Loucy (cell line): ENCODE measurements around the gene RBMS3.
"Not testable (repeated sequence)": the region's sequence is repeated elsewhere in the genome, so short reads cannot be mapped to it uniquely, and the experiment has no call there.

Experiments used
- H2AFZ ChIP-seq: fragments of 200-600 bp; sonication (generic); 2 replicates; pipeline ENCODE4 v1.6.0; 2016; ENCODE audit warnings: antibody characterized with exemption, mild to moderate bottlenecking, low read length, moderate library complexity
- H3F3A ChIP-seq: fragments of 200-600 bp; 2 replicates; pipeline ENCODE4 v1.6.0; 2016; ENCODE audit warnings: antibody characterized with exemption, low read depth, mild to moderate bottlenecking
- H3K27me3 ChIP-seq: fragments of 200-600 bp; sonication (generic); 2 replicates; pipeline ENCODE4 v1.6.1; 2014; ENCODE audit warnings: low read length, mild to moderate bottlenecking; ENCODE audit not compliant: insufficient read depth, poor library complexity, severe bottlenecking
- H3K36me3 ChIP-seq: fragments of 200-600 bp; sonication (generic); 2 replicates; pipeline ENCODE4 v1.6.1; 2016; ENCODE audit warnings: low read length; ENCODE audit not compliant: insufficient read depth
- H3K4me1 ChIP-seq: fragments of 200-600 bp; sonication (generic); 2 replicates; pipeline ENCODE4 v1.5.1; 2014; ENCODE audit warnings: low read length, mild to moderate bottlenecking; ENCODE audit not compliant: insufficient read depth, poor library complexity, severe bottlenecking
- H3K4me2 ChIP-seq: fragments of 200-600 bp; sonication (generic); 2 replicates; pipeline ENCODE4 v1.6.0; 2014; ENCODE audit warnings: antibody characterized with exemption, low read length, low read depth, mild to moderate bottlenecking; ENCODE audit not compliant: poor library complexity, severe bottlenecking
- H3K4me3 ChIP-seq: fragments of 200-600 bp; sonication (generic); 2 replicates; pipeline ENCODE4 v1.5.1; 2014; ENCODE audit warnings: low read length, mild to moderate bottlenecking, mixed read lengths; ENCODE audit not compliant: poor library complexity, severe bottlenecking
- H3K79me2 ChIP-seq: fragments of 200-600 bp; sonication (generic); 2 replicates; pipeline ENCODE4 v1.6.1; 2014; ENCODE audit warnings: low read length; ENCODE audit not compliant: insufficient read depth
- H3K9ac ChIP-seq: fragments of 200-600 bp; sonication (generic); 2 replicates; pipeline ENCODE4 v1.6.0; 2014; ENCODE audit warnings: mild to moderate bottlenecking, low read depth, low read length, moderate library complexity; ENCODE audit not compliant: poor library complexity, severe bottlenecking
- H3K9me2 ChIP-seq: fragments of 200-600 bp; sonication (generic); replicated peaks from 2 replicates; pipeline ENCODE4 v1.6.1; 2016; ENCODE audit warnings: low read depth, low read length, mixed read lengths
- H3K9me3 ChIP-seq: fragments of 200-600 bp; sonication (generic); 2 replicates; pipeline ENCODE4 v1.6.1; 2014; ENCODE audit warnings: mild to moderate bottlenecking, antibody characterized with exemption, low read length, low read depth; ENCODE audit not compliant: insufficient read depth
- H4K20me1 ChIP-seq: fragments of 200-600 bp; sonication (generic); 2 replicates; pipeline ENCODE4 v1.6.0; 2014; ENCODE audit warnings: antibody characterized with exemption, low read length, mild to moderate bottlenecking; ENCODE audit not compliant: insufficient read depth, poor library complexity, severe bottlenecking
- EZH2phosphoT487 ChIP-seq: fragments of 200-600 bp; IDR thresholded peaks from 2 replicates; pipeline ENCODE4 v1.6.1; 2018; ENCODE audit warnings: antibody characterized with exemption, mild to moderate bottlenecking, moderate library complexity, borderline replicate concordance
- TF ChIP-seq, protein P1 (sequence below): fragments of 200-600 bp; sonication (generic); conservative IDR thresholded peaks from 2 replicates; pipeline ENCODE4 v1.5.1; 2014; ENCODE audit warnings: mild to moderate bottlenecking, antibody characterized with exemption, low read length

RBMS3 gene

DNA sequence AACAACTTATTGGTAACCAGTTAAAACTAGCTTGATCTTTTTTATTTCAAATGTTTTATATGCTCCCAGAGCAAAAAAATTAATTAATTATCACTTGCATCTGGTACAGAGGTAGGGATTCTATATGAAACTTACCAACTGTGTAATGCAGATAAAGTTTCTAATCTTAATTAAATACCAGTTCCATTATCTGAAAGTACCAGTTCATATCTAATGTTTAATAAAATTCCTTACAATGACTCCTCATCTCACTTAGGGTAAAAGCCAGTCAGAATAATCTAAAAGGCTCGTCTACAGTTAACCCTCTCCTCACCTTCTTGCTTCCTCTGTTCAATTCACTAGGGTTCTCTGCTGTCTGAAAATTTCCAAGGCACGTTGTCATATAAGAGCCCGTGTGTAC, 384.8 kb downstream of the RBMS3 start:
- H3K4me2 ChIP-seq = no peak overlapping the region
- no peaks in the 10 kb centered on the region for H3K4me1 ChIP-seq
- H4K20me1 ChIP-seq = no peaks in the 10 kb centered on the region
- no peaks in the 10 kb centered on the region for H3K27me3 ChIP-seq
- H3F3A ChIP-seq = no peaks in the 10 kb centered on the region
- H3K9ac ChIP-seq = no peak overlapping the region
- H3K79me2 ChIP-seq = no peaks in the 10 kb centered on the region
- TF ChIP-seq, protein P1, sequence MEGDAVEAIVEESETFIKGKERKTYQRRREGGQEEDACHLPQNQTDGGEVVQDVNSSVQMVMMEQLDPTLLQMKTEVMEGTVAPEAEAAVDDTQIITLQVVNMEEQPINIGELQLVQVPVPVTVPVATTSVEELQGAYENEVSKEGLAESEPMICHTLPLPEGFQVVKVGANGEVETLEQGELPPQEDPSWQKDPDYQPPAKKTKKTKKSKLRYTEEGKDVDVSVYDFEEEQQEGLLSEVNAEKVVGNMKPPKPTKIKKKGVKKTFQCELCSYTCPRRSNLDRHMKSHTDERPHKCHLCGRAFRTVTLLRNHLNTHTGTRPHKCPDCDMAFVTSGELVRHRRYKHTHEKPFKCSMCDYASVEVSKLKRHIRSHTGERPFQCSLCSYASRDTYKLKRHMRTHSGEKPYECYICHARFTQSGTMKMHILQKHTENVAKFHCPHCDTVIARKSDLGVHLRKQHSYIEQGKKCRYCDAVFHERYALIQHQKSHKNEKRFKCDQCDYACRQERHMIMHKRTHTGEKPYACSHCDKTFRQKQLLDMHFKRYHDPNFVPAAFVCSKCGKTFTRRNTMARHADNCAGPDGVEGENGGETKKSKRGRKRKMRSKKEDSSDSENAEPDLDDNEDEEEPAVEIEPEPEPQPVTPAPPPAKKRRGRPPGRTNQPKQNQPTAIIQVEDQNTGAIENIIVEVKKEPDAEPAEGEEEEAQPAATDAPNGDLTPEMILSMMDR = no peak
- no peak for TF ChIP-seq EZH2phosphoT487
- H3K4me3 ChIP-seq = no peak overlapping the region
- no peak overlapping the region for H2AFZ ChIP-seq
- no peaks in the 10 kb centered on the region for H3K36me3 ChIP-seq
- H3K9me3 ChIP-seq = no peaks in the 10 kb centered on the region
- no peaks in the 10 kb centered on the region for H3K9me2 ChIP-seq

DNA sequence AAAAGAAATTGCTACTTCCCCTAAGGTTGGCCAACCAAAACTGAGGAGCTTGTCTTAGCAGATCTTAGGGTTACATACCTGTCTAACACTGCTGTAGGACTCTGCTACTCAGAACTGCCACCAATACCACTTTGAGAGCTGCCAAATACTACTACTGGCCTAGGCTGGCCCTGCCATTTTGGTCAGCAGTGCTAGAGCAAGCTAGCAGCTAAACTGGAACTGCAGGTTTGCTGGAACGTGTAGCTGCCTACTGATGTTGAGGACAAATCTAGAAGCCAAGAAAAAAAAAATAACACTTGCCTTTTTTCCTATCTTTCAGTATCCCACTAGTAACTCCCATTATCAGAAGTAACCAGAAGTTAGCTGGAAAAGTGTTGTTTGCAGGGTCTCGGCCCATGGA, 387.4 kb downstream of the RBMS3 start:
- no peak overlapping the region for H3K9ac ChIP-seq

DNA sequence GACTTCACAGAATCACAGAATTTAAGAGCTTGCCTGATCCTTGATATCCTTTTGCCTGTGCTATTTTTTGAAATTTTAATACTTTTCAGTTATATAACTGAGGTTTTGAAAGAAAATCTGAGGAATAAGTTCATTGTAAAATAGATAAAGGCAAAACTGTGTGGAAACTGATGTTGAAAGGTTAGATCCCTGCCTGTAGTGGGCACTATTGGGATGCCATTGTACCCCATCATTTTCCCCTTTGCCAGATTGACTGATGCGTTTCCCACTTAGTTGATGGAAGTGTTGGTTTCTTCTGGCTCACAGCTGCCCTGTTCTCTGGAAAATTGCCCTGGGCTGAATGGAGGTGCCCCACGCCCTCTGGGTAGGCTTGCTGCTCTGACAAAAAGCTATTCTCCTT, 387.9 kb downstream of the RBMS3 start:
- H3K9me2 ChIP-seq = no peaks in the 10 kb centered on the region
- no peaks in the 10 kb centered on the region for H3K79me2 ChIP-seq
- no peak overlapping the region for H2AFZ ChIP-seq
- H3K9me3 ChIP-seq = no peaks in the 10 kb centered on the region
- TF ChIP-seq, protein P1 = no peak; the same call in 1 of the 2 replicates
- no peak for TF ChIP-seq EZH2phosphoT487
- no peaks in the 10 kb centered on the region for H3K36me3 ChIP-seq
- H3K4me1 ChIP-seq = no peaks in the 10 kb centered on the region
- H4K20me1 ChIP-seq = no peaks in the 10 kb centered on the region
- no peak overlapping the region for H3K4me3 ChIP-seq
- H3K27me3 ChIP-seq = no peaks in the 10 kb centered on the region
- no peaks in the 10 kb centered on the region for H3F3A ChIP-seq
- no peak overlapping the region for H3K4me2 ChIP-seq
- no peak overlapping the region for H3K9ac ChIP-seq

More for the DNA sequence above, 387.4 kb downstream of the RBMS3 start:
- TF ChIP-seq EZH2phosphoT487 = no peak
- H3F3A ChIP-seq = no peaks in the 10 kb centered on the region
- no peaks in the 10 kb centered on the region for H3K9me2 ChIP-seq
- no peaks in the 10 kb centered on the region for H3K36me3 ChIP-seq
- no peak overlapping the region for H3K4me2 ChIP-seq
- no peaks in the 10 kb centered on the region for H3K27me3 ChIP-seq
- H3K4me1 ChIP-seq = no peaks in the 10 kb centered on the region
- H3K4me3 ChIP-seq = no peak overlapping the region
- H3K79me2 ChIP-seq = no peaks in the 10 kb centered on the region
- no peaks in the 10 kb centered on the region for H4K20me1 ChIP-seq
- H2AFZ ChIP-seq = no peak overlapping the region
- no peaks in the 10 kb centered on the region for H3K9me3 ChIP-seq

DNA sequence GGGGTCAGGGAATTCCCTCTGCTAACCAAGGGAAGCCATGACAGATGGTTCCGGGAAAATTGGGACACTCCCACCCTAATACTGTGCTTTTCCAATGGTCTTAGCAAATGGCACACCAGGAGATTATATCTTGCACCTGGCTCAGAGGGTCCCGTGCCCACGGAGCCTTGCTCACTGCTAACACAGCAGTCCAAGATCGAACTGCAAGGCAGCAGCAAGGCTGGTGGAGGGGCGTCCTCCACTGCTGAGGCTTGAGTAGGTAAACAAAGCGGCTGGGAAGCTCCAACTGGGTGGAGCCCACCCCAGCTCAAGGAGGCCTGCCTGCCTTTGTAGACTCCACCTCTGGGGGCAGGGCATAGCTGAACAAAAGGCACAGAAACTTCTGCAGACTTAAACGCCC, 389.6 kb downstream of the RBMS3 start:
- H3K9me2 ChIP-seq, H3K4me3 ChIP-seq, H3F3A ChIP-seq, H3K4me1 ChIP-seq, H3K27me3 ChIP-seq, H4K20me1 ChIP-seq, H3K79me2 ChIP-seq, H2AFZ ChIP-seq, H3K9ac ChIP-seq, H3K9me3 ChIP-seq, H3K4me2 ChIP-seq, H3K36me3 ChIP-seq: not testable (repeated sequence)
